ENCODE data around the gene FASLG.

Gene FASLG

GRCh38 chr1:172623748-172624147 is 35.2 kb upstream of the FASLG start:
- H3K27ac ChIP-seq: no peak overlapping the region
- TF ChIP-seq CTCF (conservative IDR thresholded peaks at IDR 0.05): no peak

DNA sequence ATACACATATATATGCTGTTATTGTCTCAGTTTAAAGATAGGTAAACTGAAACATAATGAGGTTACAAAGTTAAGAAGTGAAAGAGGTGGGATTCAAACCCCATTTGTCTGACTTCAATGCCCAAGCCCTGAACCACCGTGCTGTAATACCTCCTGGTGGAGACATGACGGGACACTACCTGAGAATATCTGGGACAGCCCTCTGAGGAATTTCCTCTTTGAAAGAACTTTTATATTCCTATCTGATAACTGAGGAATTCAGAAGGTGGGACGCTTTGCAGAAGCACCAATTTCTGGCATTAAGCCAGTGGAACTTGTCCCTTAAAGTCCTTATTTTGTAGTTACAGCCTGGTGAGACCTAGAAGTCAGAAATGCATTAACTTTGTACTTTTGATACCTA is 32.1 kb upstream of the FASLG start:
- no peak for TF ChIP-seq CTCF (conservative IDR thresholded peaks at IDR 0.05)
- H3K27ac ChIP-seq: no peak overlapping the region

DNA sequence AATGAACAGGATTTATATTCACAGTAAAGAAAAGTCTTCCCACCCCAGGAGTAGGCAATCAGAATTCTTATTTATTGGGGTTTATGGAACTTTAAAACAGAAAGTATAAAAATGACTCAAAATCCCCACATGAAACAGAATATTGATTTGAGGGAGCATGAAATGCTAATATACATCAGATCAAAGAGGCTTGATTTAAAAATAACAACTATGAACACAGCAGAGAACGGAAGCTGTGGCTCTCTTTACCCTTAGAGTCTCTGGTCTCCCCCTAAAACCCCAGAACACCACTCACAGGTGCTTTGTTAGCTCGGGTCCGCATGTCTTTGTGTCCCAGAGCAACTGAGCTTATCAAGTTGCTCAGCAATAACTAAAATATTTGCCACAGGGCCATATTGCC is 31.2 kb upstream of the FASLG start:
- H3K27ac ChIP-seq: no peak overlapping the region
- TF ChIP-seq CTCF (conservative IDR thresholded peaks at IDR 0.05): no peak

DNA sequence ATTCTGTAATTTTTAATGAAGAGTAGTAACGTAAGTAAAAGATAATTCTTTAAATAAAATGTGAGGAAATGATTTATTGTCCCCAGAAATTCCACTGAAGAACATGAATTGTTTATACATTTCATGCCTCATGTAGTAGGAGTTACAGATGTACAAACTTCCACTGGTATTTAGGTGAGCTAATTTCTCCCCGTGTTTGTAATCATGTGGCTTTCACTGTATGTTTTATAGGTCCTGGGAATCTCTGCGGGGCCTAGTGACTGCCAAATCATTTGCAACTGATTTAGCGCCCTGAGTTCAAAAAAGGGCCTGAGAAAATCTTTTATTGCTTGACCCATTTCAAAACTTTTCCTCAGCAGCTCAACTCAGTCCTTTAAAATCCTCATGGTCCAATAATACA is 30.5 kb upstream of the FASLG start:
- no peak for TF ChIP-seq CTCF (conservative IDR thresholded peaks at IDR 0.05)
- no peak overlapping the region for H3K27ac ChIP-seq

DNA sequence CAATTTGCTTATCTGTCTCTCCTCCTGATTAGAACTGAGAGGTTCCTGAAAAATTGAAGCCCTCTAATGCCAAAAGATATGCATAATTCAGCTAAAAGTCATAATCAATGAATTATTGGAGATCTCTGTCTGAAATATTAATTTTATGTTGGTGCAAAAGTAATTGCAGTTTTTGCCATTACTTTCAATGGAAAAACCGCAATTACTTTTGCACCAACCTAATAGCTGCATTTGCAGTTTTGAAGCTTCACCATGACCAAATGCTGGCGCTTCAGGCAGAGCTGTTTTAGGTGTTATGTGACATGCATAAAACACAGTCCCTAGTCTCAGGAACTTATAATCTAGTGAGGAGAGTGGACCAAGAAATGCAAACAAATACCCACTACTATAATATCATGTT is 29.7 kb upstream of the FASLG start:
- H3K27ac ChIP-seq: no peak overlapping the region
- no peak for TF ChIP-seq CTCF (conservative IDR thresholded peaks at IDR 0.05)

- H3K27ac ChIP-seq: no peak overlapping the region
- no peak for TF ChIP-seq CTCF (conservative IDR thresholded peaks at IDR 0.05)
Measured at GRCh38 chr1:172629638-172630037, 29.3 kb upstream of the FASLG start.

- H3K27ac ChIP-seq: no peak overlapping the region
- TF ChIP-seq CTCF (conservative IDR thresholded peaks at IDR 0.05): no peak
Measured at GRCh38 chr1:172630056-172630818, 28.7 kb upstream of the FASLG start.
